Ishikawa (cell line): ENCODE data around the gene HEYL.

ENCODE experiments used
- CREB1 ChIP-seq: IDR thresholded peaks from 2 replicates; pipeline ENCODE4 v1.6.1; 2012; ENCODE audit warnings: low read depth
- FOXM1 ChIP-seq: IDR thresholded peaks from 2 replicates; pipeline ENCODE4 v1.6.1; 2012; ENCODE audit warnings: low read depth, borderline replicate concordance
- RAD21 ChIP-seq: IDR thresholded peaks from 2 replicates; pipeline ENCODE4 v1.6.1; 2012; ENCODE audit warnings: low read depth
- TAF1 ChIP-seq: IDR thresholded peaks from 2 replicates; pipeline ENCODE4 v1.6.1; 2012; ENCODE audit warnings: low read depth, mild to moderate bottlenecking
- TEAD4 ChIP-seq: IDR thresholded peaks from 2 replicates; pipeline ENCODE4 v1.6.1; 2012
- USF1 ChIP-seq: IDR thresholded peaks from 2 replicates; pipeline ENCODE4 v1.6.1; 2012
- YY1 ChIP-seq: IDR thresholded peaks from 2 replicates; pipeline ENCODE4 v1.6.1; 2012; ENCODE audit warnings: low read depth
- TF ChIP-seq, protein P1 (sequence below): IDR thresholded peaks from 2 replicates; pipeline ENCODE4 v1.6.1; 2012

DNA sequence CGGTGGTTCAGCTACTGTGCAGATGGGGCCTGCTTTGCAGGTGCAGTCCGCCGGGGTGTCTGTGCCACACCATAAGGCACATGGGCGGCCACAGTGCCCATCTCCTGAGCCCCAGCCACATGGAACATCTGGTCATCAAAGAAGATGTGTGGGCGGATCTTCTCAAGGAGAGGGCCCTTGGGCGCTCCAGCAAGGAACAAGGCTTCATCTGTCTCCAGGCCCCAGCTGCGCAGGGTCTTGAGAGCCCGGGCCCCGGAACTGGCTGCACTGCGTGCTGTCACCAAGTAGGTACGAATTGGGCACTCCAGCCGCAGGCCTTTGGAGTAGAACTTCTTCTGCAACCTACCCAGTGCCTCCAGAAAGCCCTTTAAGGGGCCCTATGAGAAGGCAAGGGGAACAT lies 19.7 kb upstream of the HEYL start:
- TF ChIP-seq YY1 (no peak), RAD21 (no peak), TEAD4 (no peak), TAF1 (no peak), USF1 (no peak), FOXM1 (no peak), CREB1 (no peak)
- TF ChIP-seq, protein P1, sequence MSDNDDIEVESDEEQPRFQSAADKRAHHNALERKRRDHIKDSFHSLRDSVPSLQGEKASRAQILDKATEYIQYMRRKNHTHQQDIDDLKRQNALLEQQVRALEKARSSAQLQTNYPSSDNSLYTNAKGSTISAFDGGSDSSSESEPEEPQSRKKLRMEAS: no peak
